ENCODE results near the gene HHLA2. TPM values are rescaled to one million over a fixed set of nuclear protein-coding genes. Genes with fewer than 3 reads are reported as not detected.
"Not testable (repeated sequence)": the region's sequence is repeated elsewhere in the genome, so short reads cannot be mapped to it uniquely, and the experiment has no call there.

Gene HHLA2
- total and polyA plus RNA-seq, 12 donors = not detected

DNA sequence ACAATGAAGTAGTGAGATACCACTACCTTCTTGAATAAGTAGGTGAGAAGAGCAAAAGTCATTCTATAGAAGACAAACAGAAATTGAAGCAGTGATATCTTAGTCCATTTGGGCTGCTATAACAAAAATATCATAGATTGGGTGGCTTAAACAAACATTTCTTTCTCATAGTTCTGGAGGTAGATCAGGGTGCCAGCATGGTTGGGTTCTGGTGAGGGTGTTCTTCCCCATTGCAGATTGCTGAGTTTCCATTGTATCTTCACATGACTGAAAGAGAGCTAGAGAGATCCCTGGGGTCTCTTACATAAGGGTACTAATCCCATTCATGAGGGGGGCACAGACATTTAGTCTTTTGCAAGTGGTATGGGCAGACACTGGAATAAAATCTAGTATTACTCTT, 41.2 kb upstream of the HHLA2 start:
- no peaks in the 10 kb centered on the region for H3K9me3 ChIP-seq
- no peak for TF ChIP-seq CTCF (IDR thresholded peaks at IDR 0.05)
- H3K36me3 ChIP-seq = no peaks in the 10 kb centered on the region
- H3K4me1 ChIP-seq = no peaks in the 10 kb centered on the region
- H3K27me3 ChIP-seq = peaks cover 0 to 6% (median 0%) of the 10 kb centered on the region in 7 donors
- no peak overlapping the region for H3K27ac ChIP-seq
- intact Hi-C loops (cut with DNase I) = no loop called here
- no peak for ATAC-seq
- no peak overlapping the region for H3K4me3 ChIP-seq
- no peak for DNase-seq

- 81 to 92% methylated on average over 5 of the region's 5 CpGs for WGBS, 2 donors
- intact Hi-C loops (cut with DNase I); H3K27me3 ChIP-seq; DNase-seq; H3K36me3 ChIP-seq; ATAC-seq; H3K9me3 ChIP-seq; H3K4me3 ChIP-seq; H3K27ac ChIP-seq; H3K4me1 ChIP-seq: not testable (repeated sequence)
Measured at GRCh38 chr3:108264534-108265298, 31.6 kb upstream of the HHLA2 start.

DNA sequence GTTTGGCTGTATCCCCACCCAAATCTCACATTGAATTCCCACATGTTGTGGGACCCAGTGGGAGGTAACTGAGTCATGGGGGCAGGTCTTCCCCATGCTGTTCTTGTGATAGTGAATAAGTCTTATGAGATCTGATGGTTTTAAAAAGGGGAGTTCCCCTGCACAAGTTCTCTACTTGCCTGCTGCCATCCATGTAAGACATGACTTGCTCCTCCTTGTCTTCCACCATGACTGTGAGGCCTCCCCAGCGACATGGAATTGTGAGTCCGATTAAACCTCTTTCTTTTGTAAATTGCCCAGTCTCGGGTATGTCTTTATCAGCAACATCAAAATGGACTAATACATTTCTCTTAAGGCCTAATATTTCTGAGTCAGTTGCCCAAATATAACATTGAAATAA, 28.1 kb upstream of the HHLA2 start:
- H3K36me3 ChIP-seq; H3K9me3 ChIP-seq; DNase-seq; H3K27me3 ChIP-seq; intact Hi-C loops (cut with DNase I); H3K4me3 ChIP-seq; ATAC-seq; H3K27ac ChIP-seq; H3K4me1 ChIP-seq: not testable (repeated sequence)
- WGBS, 2 donors = 91 to 93% methylated on average over 3 of the region's 3 CpGs

DNA sequence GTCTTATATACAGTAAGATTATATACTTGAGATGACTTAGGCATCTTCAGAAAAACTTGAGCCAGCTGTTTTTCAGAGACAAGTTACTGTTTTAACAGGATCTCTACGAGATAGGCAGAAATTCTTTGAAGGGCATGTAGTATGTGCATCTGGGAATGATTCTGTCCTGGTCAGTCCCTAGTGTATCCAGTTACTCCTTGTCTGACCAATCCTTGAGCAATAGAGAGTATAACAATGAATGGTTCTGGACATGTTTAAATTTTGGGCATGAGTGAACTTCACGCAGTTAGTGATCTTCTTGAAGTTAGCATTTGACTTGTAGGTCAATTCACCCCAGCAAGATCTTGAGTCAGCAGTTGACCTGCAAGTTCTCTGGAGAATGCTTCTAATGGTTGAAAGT, 24.7 kb upstream of the HHLA2 start:
- Histone ChIP-seq H3K27me3 (no peaks in the 10 kb centered on the region), H3K36me3 (no peaks in the 10 kb centered on the region), H3K27ac (no peak overlapping the region), H3K9me3 (no peaks in the 10 kb centered on the region), H3K4me3 (no peak overlapping the region), H3K4me1 (no peaks in the 10 kb centered on the region)
- ATAC-seq (no peak), DNase-seq (no peak)
- no peak for TF ChIP-seq CTCF (IDR thresholded peaks at IDR 0.05)
- intact Hi-C loops (cut with DNase I) = no loop called here
- 45 to 91% methylated on average over 2 of the region's 2 CpGs for WGBS, 2 donors

- 66 to 88% methylated on average over 4 of the region's 4 CpGs for WGBS, 2 donors
- H3K27ac ChIP-seq; H3K4me1 ChIP-seq; H3K4me3 ChIP-seq; H3K27me3 ChIP-seq; DNase-seq; intact Hi-C loops (cut with DNase I); H3K36me3 ChIP-seq; ATAC-seq: not testable (repeated sequence)
- peaks cover 0 to 32% (median 16%) of the 10 kb centered on the region in 11 donors for H3K9me3 ChIP-seq
Measured at GRCh38 chr3:108279066-108279465, 17.3 kb upstream of the HHLA2 start.

GRCh38 chr3:108280476-108280875, 15.9 kb upstream of the HHLA2 start:
- H3K4me1 ChIP-seq = no peaks in the 10 kb centered on the region
- no peaks in the 10 kb centered on the region for H3K36me3 ChIP-seq
- DNase-seq (no peak), ATAC-seq (no peak)
- peaks cover 0 to 32% (median 16%) of the 10 kb centered on the region in 11 donors for H3K9me3 ChIP-seq
- no peak for TF ChIP-seq CTCF (IDR thresholded peaks at IDR 0.05)
- H3K4me3 ChIP-seq = no peak overlapping the region
- intact Hi-C loops (cut with DNase I) = no loop called here
- no peak overlapping the region for H3K27ac ChIP-seq
- no peaks in the 10 kb centered on the region for H3K27me3 ChIP-seq

All from heart right ventricle (tissue), 16 donors.